Osteocyte (in vitro differentiated cells): ENCODE data around the gene TMEM178B. TPM values are rescaled to one million over a fixed set of nuclear protein-coding genes. Genes with fewer than 3 reads are reported as not detected.
A peak's percentile ranks its signal among the peaks of the same experiment; 100 is the strongest.

ENCODE experiments used
- DNase-seq: peaks from one replicate; pipeline ENCODE4 v3.0.0; 2021; ENCODE audit warnings: mixed read lengths; ENCODE audit not compliant: unreplicated experiment; ENCODE audit errors: extremely low spot score
- H3K27ac Mint-ChIP-seq: one replicate; pipeline ENCODE4 v1.8.0; 2021; ENCODE audit warnings: mild to moderate bottlenecking, mixed read lengths; ENCODE audit not compliant: unreplicated experiment
- H3K27me3 Mint-ChIP-seq: one replicate; pipeline ENCODE4 v1.8.0; 2021; ENCODE audit warnings: mixed read lengths; ENCODE audit not compliant: unreplicated experiment
- H3K36me3 Mint-ChIP-seq: one replicate; pipeline ENCODE4 v1.8.0; 2021; ENCODE audit warnings: mixed read lengths; ENCODE audit not compliant: unreplicated experiment
- H3K4me1 Mint-ChIP-seq: one replicate; pipeline ENCODE4 v1.8.0; 2021; ENCODE audit warnings: mixed read lengths; ENCODE audit not compliant: unreplicated experiment
- H3K4me3 Mint-ChIP-seq: one replicate; pipeline ENCODE4 v1.8.0; 2021; ENCODE audit warnings: mild to moderate bottlenecking, moderate library complexity, mixed read lengths; ENCODE audit not compliant: unreplicated experiment
- H3K9me3 Mint-ChIP-seq: one replicate; pipeline ENCODE4 v1.8.0; 2021; ENCODE audit warnings: mixed read lengths; ENCODE audit not compliant: unreplicated experiment
- total RNA-seq: library from RNA; stranded (reverse); gene quantifications from 2 replicates; pipeline ENCODE4 v1.2.1, GENCODE V29; 2021
- TF ChIP-seq, protein P1 (sequence below): fragments of 200-600 bp; sonication (generic); IDR thresholded peaks from 2 replicates; pipeline ENCODE4 v1.5.0; 2021; ENCODE audit warnings: antibody characterized with exemption, mild to moderate bottlenecking, moderate library complexity

The TMEM178B gene
- total RNA-seq, 1 donor from 2014 or later = 0.70 TPM

DNA sequence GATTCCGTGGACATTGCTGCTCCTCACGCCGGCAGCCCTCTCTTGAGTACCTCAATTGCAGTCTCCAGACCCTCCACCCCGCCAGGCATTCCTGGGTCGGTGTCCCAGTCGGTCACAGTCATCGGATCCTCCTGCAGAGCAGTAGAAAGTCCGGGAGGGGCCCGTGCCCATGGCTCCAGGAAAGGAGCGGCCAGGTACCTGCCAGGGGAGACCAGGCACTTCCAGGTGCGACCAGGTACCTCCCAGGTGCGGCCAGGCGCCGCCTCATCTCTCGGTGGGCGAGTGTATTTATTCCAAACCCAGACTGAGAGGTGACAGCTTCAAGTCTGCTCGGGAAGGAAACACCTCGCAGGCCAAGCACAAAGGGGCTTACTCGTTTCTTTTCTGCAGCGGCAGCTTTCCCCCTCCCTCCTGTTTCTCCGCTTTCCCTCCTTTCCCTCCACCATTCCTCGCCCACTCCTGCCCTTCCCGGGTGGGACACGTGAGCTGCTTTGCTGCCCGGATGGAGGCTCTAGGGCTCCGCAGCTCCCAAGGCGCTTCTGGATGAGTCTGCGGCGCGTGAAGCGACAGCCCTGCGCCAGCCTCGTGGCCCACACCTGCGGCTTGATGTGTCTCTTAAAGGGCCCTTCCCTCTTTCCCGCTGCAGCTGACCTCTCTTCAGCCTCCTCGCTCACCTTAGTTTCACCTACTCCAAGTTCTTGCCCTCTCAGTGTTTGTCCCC lies 438.0 kb downstream of the TMEM178B start:
- Mint-ChIP-seq H3K27me3 (peaks cover 35% of the 10 kb centered on the region), H3K9me3 (peaks cover 6% of the 10 kb centered on the region), H3K36me3 (no peaks in the 10 kb centered on the region), H3K4me1 (peaks cover 1% of the 10 kb centered on the region), H3K4me3 (peak overlapping the region; percentile 26), H3K27ac (no peak overlapping the region)
- TF ChIP-seq, protein P1, sequence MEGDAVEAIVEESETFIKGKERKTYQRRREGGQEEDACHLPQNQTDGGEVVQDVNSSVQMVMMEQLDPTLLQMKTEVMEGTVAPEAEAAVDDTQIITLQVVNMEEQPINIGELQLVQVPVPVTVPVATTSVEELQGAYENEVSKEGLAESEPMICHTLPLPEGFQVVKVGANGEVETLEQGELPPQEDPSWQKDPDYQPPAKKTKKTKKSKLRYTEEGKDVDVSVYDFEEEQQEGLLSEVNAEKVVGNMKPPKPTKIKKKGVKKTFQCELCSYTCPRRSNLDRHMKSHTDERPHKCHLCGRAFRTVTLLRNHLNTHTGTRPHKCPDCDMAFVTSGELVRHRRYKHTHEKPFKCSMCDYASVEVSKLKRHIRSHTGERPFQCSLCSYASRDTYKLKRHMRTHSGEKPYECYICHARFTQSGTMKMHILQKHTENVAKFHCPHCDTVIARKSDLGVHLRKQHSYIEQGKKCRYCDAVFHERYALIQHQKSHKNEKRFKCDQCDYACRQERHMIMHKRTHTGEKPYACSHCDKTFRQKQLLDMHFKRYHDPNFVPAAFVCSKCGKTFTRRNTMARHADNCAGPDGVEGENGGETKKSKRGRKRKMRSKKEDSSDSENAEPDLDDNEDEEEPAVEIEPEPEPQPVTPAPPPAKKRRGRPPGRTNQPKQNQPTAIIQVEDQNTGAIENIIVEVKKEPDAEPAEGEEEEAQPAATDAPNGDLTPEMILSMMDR = no peak
- DNase-seq = no peak

DNA sequence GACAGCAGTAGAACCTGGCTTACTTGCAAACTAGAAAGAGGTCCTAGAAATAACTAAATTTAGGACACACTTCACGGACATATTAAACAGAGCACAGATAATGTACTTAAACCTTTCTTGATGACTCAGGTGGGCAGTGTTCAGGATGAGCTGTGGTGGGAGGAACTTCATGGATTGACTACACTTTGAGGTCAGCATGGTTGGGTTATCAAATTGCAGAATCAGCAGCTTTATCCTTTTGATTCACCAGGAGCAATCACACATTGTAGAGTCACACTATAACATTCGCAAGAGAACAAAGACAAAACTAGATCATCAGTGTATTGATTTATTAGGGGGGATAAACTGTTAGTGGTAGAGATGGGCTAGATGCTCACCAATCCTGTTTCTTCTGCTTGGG lies 438.7 kb downstream of the TMEM178B start:
- H3K27ac Mint-ChIP-seq = no peak overlapping the region
- no peak for DNase-seq
- H3K9me3 Mint-ChIP-seq = peaks cover 6% of the 10 kb centered on the region
- H3K4me3 Mint-ChIP-seq = no peak overlapping the region
- TF ChIP-seq, protein P1 = no peak
- H3K4me1 Mint-ChIP-seq = peaks cover 1% of the 10 kb centered on the region
- H3K27me3 Mint-ChIP-seq = peaks cover 35% of the 10 kb centered on the region
- H3K36me3 Mint-ChIP-seq = no peaks in the 10 kb centered on the region

DNA sequence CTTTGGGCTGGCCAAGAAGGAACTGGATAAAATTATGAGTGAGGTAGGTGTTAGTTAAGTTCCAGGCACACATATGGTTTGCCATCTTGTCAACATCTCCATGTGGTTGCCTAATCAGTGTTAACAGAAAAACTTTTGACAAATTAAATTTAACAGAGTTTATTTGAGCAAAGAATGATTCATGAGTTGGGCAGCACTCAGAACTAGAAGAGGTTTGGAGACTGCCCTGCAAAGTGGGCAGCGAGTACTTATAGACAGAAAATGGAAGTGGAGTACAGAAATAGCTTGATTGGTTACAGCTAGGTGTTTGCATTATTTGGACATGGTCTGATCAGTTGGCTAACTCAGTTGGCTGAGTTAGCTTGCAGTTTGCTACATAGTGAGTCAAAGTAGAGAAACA lies 439.9 kb downstream of the TMEM178B start:
- Mint-ChIP-seq H3K4me1 (peaks cover 1% of the 10 kb centered on the region), H3K27me3 (peaks cover 35% of the 10 kb centered on the region), H3K9me3 (peaks cover 6% of the 10 kb centered on the region), H3K36me3 (no peaks in the 10 kb centered on the region), H3K4me3 (no peak overlapping the region), H3K27ac (no peak overlapping the region)
- DNase-seq = no peak
- TF ChIP-seq, protein P1 = no peak

DNA sequence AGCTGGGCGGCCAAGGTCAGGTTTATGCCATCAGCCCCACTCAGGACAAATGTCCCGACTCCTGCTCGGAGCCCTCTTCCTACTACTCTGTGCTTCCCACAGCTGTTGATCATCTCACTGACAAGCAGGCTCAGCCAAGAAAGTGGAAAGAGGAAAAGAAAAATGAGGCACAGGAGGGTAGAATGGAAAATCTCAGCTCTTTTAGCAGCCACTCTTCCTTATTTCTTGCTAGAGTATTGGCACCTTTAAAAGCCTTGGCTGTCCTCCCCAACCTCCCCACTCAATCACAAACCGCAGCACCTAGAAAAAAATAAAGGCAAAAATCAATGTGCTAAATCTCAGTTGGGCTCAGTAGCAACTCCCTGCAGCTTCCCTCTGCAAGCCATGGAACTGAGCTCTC lies 442.1 kb downstream of the TMEM178B start:
- Mint-ChIP-seq H3K9me3 (peaks cover 6% of the 10 kb centered on the region), H3K4me1 (peaks cover 1% of the 10 kb centered on the region), H3K27me3 (peaks cover 24% of the 10 kb centered on the region), H3K27ac (no peak overlapping the region), H3K36me3 (no peaks in the 10 kb centered on the region), H3K4me3 (no peak overlapping the region)
- no peak for DNase-seq
- TF ChIP-seq, protein P1 = no peak

GRCh38 chr7:141519623-141520022 lies 445.8 kb downstream of the TMEM178B start:
- no peaks in the 10 kb centered on the region for H3K9me3 Mint-ChIP-seq
- no peaks in the 10 kb centered on the region for H3K36me3 Mint-ChIP-seq
- no peaks in the 10 kb centered on the region for H3K27me3 Mint-ChIP-seq
- H3K27ac Mint-ChIP-seq = no peak overlapping the region
- TF ChIP-seq, protein P1 = no peak
- no peak overlapping the region for H3K4me3 Mint-ChIP-seq
- no peaks in the 10 kb centered on the region for H3K4me1 Mint-ChIP-seq
- no peak for DNase-seq
